Kidney epithelial cell (primary cell): ENCODE measurements around the gene ITIH1. TPM values are rescaled to one million over a fixed set of nuclear protein-coding genes. Genes with fewer than 3 reads are reported as not detected.

ENCODE experiments used
- DNase-seq: peaks from one replicate; pipeline ENCODE4 v3.0.0-alpha.2; 2010; ENCODE audit warnings: low read depth
- H3K27me3 ChIP-seq: 2 replicates; pipeline ENCODE4 v1.6.0; 2011; ENCODE audit warnings: low read length; ENCODE audit not compliant: control insufficient read depth, insufficient read depth
- H3K36me3 ChIP-seq: 2 replicates; pipeline ENCODE4 v1.5.1; 2011; ENCODE audit warnings: low read length; ENCODE audit not compliant: control insufficient read depth, insufficient read depth
- H3K4me3 ChIP-seq: 2 replicates; pipeline ENCODE4 v1.5.1; 2011; ENCODE audit warnings: low read depth, mild to moderate bottlenecking, control low read depth, low read length
- total RNA-seq: library from RNA; depleted of rRNA; stranded (reverse); fragments of >200 nt; gene quantifications from 2 replicates; pipeline ENCODE4 v1.2.3, GENCODE V29; 2015
- TF ChIP-seq, protein P1 (sequence below): IDR thresholded peaks from 2 replicates; pipeline ENCODE4 v1.5.1; 2011; ENCODE audit warnings: mild to moderate bottlenecking, moderate library complexity, low read length, control low read depth, inconsistent platforms; ENCODE audit not compliant: insufficient read depth, poor library complexity, severe bottlenecking

ITIH1 gene
- total RNA-seq, 1 donor from 2014 or later: not detected

DNA sequence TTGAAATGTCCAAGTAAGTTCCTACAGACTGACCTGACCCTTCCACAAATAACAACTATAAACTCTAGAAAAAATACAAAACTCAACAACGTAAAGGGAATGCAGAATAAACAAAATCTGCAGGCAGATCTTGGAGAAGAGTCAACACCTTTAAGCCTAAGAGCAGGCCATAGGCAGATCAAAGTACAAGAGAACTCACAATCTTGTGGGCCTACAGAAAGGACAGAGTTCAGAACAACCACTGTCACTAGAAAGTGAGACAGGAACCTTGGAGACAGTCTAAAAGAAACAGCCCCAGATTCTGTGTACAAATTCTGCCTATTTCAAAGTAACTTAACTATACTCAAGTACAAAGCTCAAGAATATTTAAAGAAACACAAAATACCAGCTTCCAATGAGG is 37.7 kb upstream of the ITIH1 start:
- TF ChIP-seq, protein P1, sequence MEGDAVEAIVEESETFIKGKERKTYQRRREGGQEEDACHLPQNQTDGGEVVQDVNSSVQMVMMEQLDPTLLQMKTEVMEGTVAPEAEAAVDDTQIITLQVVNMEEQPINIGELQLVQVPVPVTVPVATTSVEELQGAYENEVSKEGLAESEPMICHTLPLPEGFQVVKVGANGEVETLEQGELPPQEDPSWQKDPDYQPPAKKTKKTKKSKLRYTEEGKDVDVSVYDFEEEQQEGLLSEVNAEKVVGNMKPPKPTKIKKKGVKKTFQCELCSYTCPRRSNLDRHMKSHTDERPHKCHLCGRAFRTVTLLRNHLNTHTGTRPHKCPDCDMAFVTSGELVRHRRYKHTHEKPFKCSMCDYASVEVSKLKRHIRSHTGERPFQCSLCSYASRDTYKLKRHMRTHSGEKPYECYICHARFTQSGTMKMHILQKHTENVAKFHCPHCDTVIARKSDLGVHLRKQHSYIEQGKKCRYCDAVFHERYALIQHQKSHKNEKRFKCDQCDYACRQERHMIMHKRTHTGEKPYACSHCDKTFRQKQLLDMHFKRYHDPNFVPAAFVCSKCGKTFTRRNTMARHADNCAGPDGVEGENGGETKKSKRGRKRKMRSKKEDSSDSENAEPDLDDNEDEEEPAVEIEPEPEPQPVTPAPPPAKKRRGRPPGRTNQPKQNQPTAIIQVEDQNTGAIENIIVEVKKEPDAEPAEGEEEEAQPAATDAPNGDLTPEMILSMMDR: no peak
- no peak for DNase-seq
- Histone ChIP-seq H3K36me3 (no peaks in the 10 kb centered on the region), H3K27me3 (no peaks in the 10 kb centered on the region), H3K4me3 (no peak overlapping the region)

DNA sequence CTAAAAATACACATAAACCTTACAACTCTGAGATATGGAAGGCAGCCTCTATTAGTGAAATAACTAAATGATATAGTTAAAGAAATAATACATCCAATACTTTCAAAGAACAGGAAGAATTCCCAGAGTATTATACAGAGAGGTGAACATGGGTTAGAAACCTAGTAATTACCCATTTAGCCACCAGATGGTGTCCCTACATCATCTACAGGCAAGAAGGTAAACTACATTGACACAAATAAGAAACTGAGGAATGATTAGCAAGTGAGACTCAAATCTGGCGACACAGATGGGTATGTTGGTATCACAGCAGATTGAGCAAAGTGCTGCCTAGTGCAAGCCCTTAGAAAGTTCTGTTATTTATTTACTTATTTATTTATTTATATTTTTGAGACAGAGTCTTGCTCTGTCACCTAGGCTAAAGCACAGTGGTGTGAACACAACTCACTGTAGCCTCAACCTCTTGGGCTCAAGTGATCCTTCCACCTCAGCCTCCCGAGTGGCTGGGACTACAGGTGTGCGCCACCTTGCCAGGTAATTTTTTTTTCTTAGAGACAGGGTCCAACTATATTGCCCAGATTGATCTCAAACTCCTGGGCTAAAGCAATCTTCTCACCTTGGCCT is 34.9 kb upstream of the ITIH1 start:
- TF ChIP-seq, protein P1: peak; percentile 35
- no peaks in the 10 kb centered on the region for H3K36me3 ChIP-seq
- no peak overlapping the region for H3K4me3 ChIP-seq
- no peaks in the 10 kb centered on the region for H3K27me3 ChIP-seq
- DNase-seq: no peak

DNA sequence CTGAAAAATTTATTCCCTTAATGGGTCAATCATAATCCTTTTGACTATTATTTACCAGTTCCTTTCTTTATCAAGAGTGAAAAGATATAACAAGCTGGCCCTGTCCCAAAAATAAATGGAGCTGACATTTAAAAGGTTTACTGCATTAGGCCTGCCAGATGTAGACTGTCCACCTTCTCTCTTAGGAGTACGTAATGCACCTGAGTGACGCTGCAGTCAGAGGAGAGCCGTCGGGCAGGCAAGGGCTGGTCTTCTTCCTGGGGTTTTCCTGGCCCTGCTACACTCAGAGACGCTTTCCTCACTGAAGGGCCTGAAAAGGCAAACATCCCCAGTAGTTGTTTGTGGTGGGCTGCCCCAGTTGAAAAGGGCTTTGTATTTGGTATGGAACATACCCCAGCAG is 34.2 kb upstream of the ITIH1 start:
- H3K4me3 ChIP-seq: no peak overlapping the region
- no peaks in the 10 kb centered on the region for H3K36me3 ChIP-seq
- no peaks in the 10 kb centered on the region for H3K27me3 ChIP-seq
- DNase-seq: no peak
- TF ChIP-seq, protein P1: no peak

DNA sequence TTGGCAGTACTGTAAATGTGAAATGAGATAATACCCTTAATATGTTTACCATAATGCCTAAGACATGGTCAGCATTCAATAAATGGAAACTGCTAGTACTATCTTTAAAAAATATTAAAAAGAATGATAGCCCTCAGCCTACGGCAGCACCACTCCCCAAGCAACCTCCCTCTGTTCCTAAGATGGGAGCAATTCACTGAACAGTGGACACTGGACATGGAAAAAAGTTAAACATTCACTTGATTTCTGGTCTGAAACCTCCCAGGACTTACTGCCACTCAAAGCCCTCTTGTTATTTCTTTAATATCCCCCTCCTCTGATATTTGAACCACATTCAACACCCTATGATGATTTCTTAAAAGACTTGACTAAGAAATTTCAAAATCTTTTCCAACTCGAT is 33.7 kb upstream of the ITIH1 start:
- TF ChIP-seq, protein P1: no peak
- Histone ChIP-seq H3K36me3 (no peaks in the 10 kb centered on the region), H3K27me3 (no peaks in the 10 kb centered on the region), H3K4me3 (no peak overlapping the region)
- DNase-seq: no peak

DNA sequence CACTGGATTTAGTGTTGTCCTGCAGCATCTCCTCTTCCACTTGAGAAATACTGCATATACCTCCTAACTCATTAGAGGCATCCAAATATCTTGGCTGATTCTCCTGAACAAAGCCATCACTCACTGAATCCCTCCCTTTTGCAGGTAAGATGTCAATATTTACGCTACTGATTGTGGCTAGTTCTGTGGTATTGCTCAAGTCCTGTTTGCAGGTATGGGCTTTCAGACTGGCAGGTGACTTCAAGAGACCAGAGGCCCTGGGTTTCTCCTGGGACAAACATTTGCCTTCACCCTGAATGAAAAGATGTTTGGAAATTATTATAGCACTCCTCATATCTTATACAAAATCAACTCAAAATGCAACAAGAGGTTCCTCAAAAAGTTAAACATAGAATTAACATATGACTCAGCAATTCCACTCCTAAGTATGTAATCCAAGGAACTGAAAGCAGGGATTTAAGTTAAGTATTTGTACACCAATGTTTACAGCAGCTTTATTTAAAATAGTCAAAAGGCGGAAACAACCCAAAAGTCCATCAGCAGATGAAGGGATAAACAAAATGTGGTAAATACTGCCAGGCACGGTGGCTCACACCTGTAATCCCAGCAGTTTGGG is 25.2 kb upstream of the ITIH1 start:
- Histone ChIP-seq H3K36me3 (peaks cover 1% of the 10 kb centered on the region), H3K27me3 (no peaks in the 10 kb centered on the region), H3K4me3 (no peak overlapping the region)
- no peak for DNase-seq
- TF ChIP-seq, protein P1: no peak

DNA sequence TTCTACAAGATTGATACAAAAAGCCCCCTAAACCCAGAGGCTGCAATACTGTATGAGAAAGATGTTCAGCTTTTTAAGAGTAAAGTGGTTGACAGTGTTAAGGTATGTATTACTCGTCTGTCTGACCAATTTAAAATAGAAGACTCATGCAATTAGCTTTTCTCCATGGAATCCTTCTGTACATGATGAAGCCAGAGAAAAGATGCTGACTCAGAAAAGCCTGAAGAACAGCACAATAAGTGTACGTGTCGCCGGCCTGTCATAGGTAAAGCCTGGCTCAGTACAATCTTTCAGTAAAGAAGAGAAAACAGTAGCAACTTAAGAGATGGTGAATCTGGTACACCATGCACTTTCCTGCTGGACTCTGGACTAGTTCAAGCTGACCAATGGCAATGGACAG is 23.0 kb upstream of the ITIH1 start:
- TF ChIP-seq, protein P1: no peak
- H3K4me3 ChIP-seq: no peak overlapping the region
- H3K27me3 ChIP-seq: no peaks in the 10 kb centered on the region
- DNase-seq: no peak
- H3K36me3 ChIP-seq: peaks cover 1% of the 10 kb centered on the region
